ENCODE data around the gene WBP2NL.
"Not testable (repeated sequence)": the region's sequence is repeated elsewhere in the genome, so short reads cannot be mapped to it uniquely, and the experiment has no call there.

WBP2NL gene

GRCh38 chr22:42069801-42070516, 71.4 kb downstream of the WBP2NL start:
- ChIA-PET POLR2A (interaction anchor here (0.6 to 1.3 kb wide), 2 partner anchors 10 to 351 kb away, joined by 3 to 4 read pairs; partner anchors contain the start of gene SMDT1), CTCF (interaction anchor here (0.9 to 1.8 kb wide), 9 partner anchors 8 to 403 kb away, joined by 3 to 8 read pairs (median 3); partner anchors contain the start of genes NDUFA6 and SMDT1)
- DNase-seq (ENCODE audit: low read depth, low spot score): no peak
- H3K4me3 ChIP-seq (ENCODE audit: low read depth, low read length): peak overlapping the region; percentile 70
- no peak for TF ChIP-seq CTCF (IDR thresholded peaks at IDR 0.05; ENCODE audit: insufficient read depth, low read length, missing control alignments)

GRCh38 chr22:42070517-42071422, 72.2 kb downstream of the WBP2NL start, which contains the start of gene NAGA:
Gene NAGA, minus strand, starts transcription at chr22:42070812. Its CDS starts 515 bp downstream, at chr22:42070297.
- no peak for TF ChIP-seq CTCF (IDR thresholded peaks at IDR 0.05; ENCODE audit: insufficient read depth, low read length, missing control alignments)
- DNase-seq (ENCODE audit: low read depth, low spot score): peak; percentile 55
- POLR2A ChIA-PET: interaction anchor here (1.3 kb wide), 1 partner anchor 9 kb away, joined by 4 read pairs; the partner anchor contains the start of gene SMDT1
- CTCF ChIA-PET: interaction anchor here (1.2 to 1.8 kb wide), 4 partner anchors 9 to 402 kb away, joined by 3 to 5 read pairs (median 4); no protein-coding TSS in a partner anchor
- H3K4me3 ChIP-seq (ENCODE audit: low read depth, low read length): peak within 1 kb of the TSS; percentile 70

GRCh38 chr22:42071508-42071907, 72.9 kb downstream of the WBP2NL start:
- H3K4me3 ChIP-seq (ENCODE audit: low read depth, low read length); POLR2A ChIA-PET; DNase-seq (ENCODE audit: low read depth, low spot score): not testable (repeated sequence)
- CTCF ChIA-PET: interaction anchor here (1.8 kb wide), 1 partner anchor 10 kb away, joined by 4 read pairs; no protein-coding TSS in a partner anchor

- H3K4me3 ChIP-seq (ENCODE audit: low read depth, low read length): no peak overlapping the region
- ChIA-PET CTCF (no interaction called here), POLR2A (no interaction called here)
- TF ChIP-seq CTCF (IDR thresholded peaks at IDR 0.05; ENCODE audit: insufficient read depth, low read length, missing control alignments): no peak
- DNase-seq (ENCODE audit: low read depth, low spot score): no peak
Measured at GRCh38 chr22:42072606-42073330, 74.2 kb downstream of the WBP2NL start.

- DNase-seq (ENCODE audit: low read depth, low spot score): no peak
- no peak for TF ChIP-seq CTCF (IDR thresholded peaks at IDR 0.05; ENCODE audit: insufficient read depth, low read length, missing control alignments)
- ChIA-PET CTCF (no interaction called here), POLR2A (no interaction called here)
- H3K4me3 ChIP-seq (ENCODE audit: low read depth, low read length): peak overlapping the region; percentile 69
Measured at GRCh38 chr22:42073621-42074041, 75.0 kb downstream of the WBP2NL start.

GRCh38 chr22:42074132-42074811, 75.7 kb downstream of the WBP2NL start, which contains the start of gene PHETA2:
Gene PHETA2, plus strand, starts transcription at chr22:42074248. Its CDS starts 3,046 bp downstream, at chr22:42077294.
- ChIA-PET CTCF (interaction anchor here (0.5 kb wide), 1 partner anchor 365 kb away, joined by 3 read pairs; no protein-coding TSS in a partner anchor), POLR2A (no interaction called here)
- TF ChIP-seq CTCF (IDR thresholded peaks at IDR 0.05; ENCODE audit: insufficient read depth, low read length, missing control alignments): peak; percentile 68
- H3K4me3 ChIP-seq (ENCODE audit: low read depth, low read length): peak within 1 kb of the TSS; percentile 69
- no peak for DNase-seq (ENCODE audit: low read depth, low spot score)
